Erythroblast (primary cell): Measurements from ENCODE around the gene CUL7.

Experiments used
- GATA1 ChIP-seq: IDR thresholded peaks from 2 replicates; pipeline ENCODE4 v1.6.1; 2011; ENCODE audit warnings: low read depth, mild to moderate bottlenecking, control low read depth, low read length, moderate library complexity
- POLR2A ChIP-seq: IDR thresholded peaks from 2 replicates; pipeline ENCODE4 v1.6.1; 2011; ENCODE audit warnings: mild to moderate bottlenecking, low read length

GRCh38 chr6:43013843-43014433 lies 39.7 kb downstream of the CUL7 start, which contains the start of the genes KLHDC3 and MEA1:
- TF ChIP-seq POLR2A, result peak; percentile 74
- no peak for TF ChIP-seq GATA1
